ENCODE data around the gene SYT8.

GRCh38 chr11:1835671-1836010 is 851 bp downstream of the SYT8 start:
- TF ChIP-seq CTCF (IDR thresholded peaks at IDR 0.05) (no peak), EZH2phosphoT487 (IDR thresholded peaks at IDR 0.05) (no peak), EZH2 (IDR thresholded peaks at IDR 0.05) (no peak)

Measured in neural progenitor cell (in vitro differentiated cells).